Measurements from ENCODE around the gene DIP2C.
"Not testable (repeated sequence)": the region's sequence is repeated elsewhere in the genome, so short reads cannot be mapped to it uniquely, and the experiment has no call there.

The DIP2C gene

GRCh38 chr10:404991-405390, 284.5 kb downstream of the DIP2C start:
- DNase-seq = no peak

GRCh38 chr10:404346-404745, 285.1 kb downstream of the DIP2C start:
- no peak for DNase-seq

GRCh38 chr10:398954-399353, 290.5 kb downstream of the DIP2C start:
- DNase-seq = no peak

GRCh38 chr10:397321-398068, 292.0 kb downstream of the DIP2C start:
- DNase-seq = no peak

GRCh38 chr10:396535-397220, 292.8 kb downstream of the DIP2C start:
- DNase-seq = no peak

GRCh38 chr10:396107-396506, 293.4 kb downstream of the DIP2C start:
- no peak for DNase-seq

- no peak for DNase-seq
These were observed 293.8 kb downstream of the DIP2C start for GRCh38 chr10:395665-396064.

GRCh38 chr10:394439-395101, 294.9 kb downstream of the DIP2C start:
- DNase-seq = not testable (repeated sequence)

GRCh38 chr10:393787-394438, 295.6 kb downstream of the DIP2C start:
- DNase-seq = no peak

- no peak for DNase-seq
These were observed 296.2 kb downstream of the DIP2C start for GRCh38 chr10:393106-393745.

GRCh38 chr10:392705-393037, 296.8 kb downstream of the DIP2C start:
- DNase-seq = no peak

- no peak for DNase-seq
These were observed 297.4 kb downstream of the DIP2C start for GRCh38 chr10:391847-392704.

GRCh38 chr10:391305-391704, 298.2 kb downstream of the DIP2C start:
- no peak for DNase-seq

- DNase-seq = no peak
These were observed 298.9 kb downstream of the DIP2C start for GRCh38 chr10:390449-391100.

- DNase-seq = no peak
These were observed 299.5 kb downstream of the DIP2C start for GRCh38 chr10:389836-390448.

GRCh38 chr10:389261-389790, 300.1 kb downstream of the DIP2C start:
- no peak for DNase-seq

- no peak for DNase-seq
These were observed 300.8 kb downstream of the DIP2C start for GRCh38 chr10:388661-389045.

- DNase-seq = no peak
These were observed 301.4 kb downstream of the DIP2C start for GRCh38 chr10:387909-388660.

- DNase-seq = no peak
These were observed 301.9 kb downstream of the DIP2C start for GRCh38 chr10:387593-387891.

All from DMS 273 treated with DMSO at 0.1 percent for 48 hours (cell line).